Kidney epithelial cell (primary cell): ENCODE results near the gene MTHFR. TPM values are rescaled to one million over a fixed set of nuclear protein-coding genes. Genes with fewer than 3 reads are reported as not detected.

Source experiments
- DNase-seq: peaks from one replicate; pipeline ENCODE4 v3.0.0-alpha.2; 2010; ENCODE audit warnings: low read depth
- H3K27me3 ChIP-seq: 2 replicates; pipeline ENCODE4 v1.6.0; 2011; ENCODE audit warnings: low read length; ENCODE audit not compliant: control insufficient read depth, insufficient read depth
- H3K36me3 ChIP-seq: 2 replicates; pipeline ENCODE4 v1.5.1; 2011; ENCODE audit warnings: low read length; ENCODE audit not compliant: control insufficient read depth, insufficient read depth
- H3K4me3 ChIP-seq: 2 replicates; pipeline ENCODE4 v1.5.1; 2011; ENCODE audit warnings: low read depth, mild to moderate bottlenecking, control low read depth, low read length
- CTCF ChIP-seq: IDR thresholded peaks from 2 replicates; pipeline ENCODE4 v1.5.1; 2011; ENCODE audit warnings: mild to moderate bottlenecking, moderate library complexity, low read length, control low read depth, inconsistent platforms; ENCODE audit not compliant: insufficient read depth, poor library complexity, severe bottlenecking
- total RNA-seq: library from RNA; depleted of rRNA; stranded (reverse); fragments of >200 nt; gene quantifications from 2 replicates; pipeline ENCODE4 v1.2.3, GENCODE V29; 2015

The MTHFR gene
- total RNA-seq, 1 donor from 2014 or later: 26.6 TPM

GRCh38 chr1:11749203-11749689, 56.5 kb downstream of the MTHFR start:
- H3K4me3 ChIP-seq: no peak overlapping the region
- TF ChIP-seq CTCF: peak; percentile 52
- no peaks in the 10 kb centered on the region for H3K36me3 ChIP-seq
- H3K27me3 ChIP-seq: no peaks in the 10 kb centered on the region
- no peak for DNase-seq

GRCh38 chr1:11748294-11749202, 57.2 kb downstream of the MTHFR start:
- Histone ChIP-seq H3K27me3 (no peaks in the 10 kb centered on the region), H3K4me3 (no peak overlapping the region), H3K36me3 (no peaks in the 10 kb centered on the region)
- TF ChIP-seq CTCF: no peak
- DNase-seq: no peak

- TF ChIP-seq CTCF: no peak
- Histone ChIP-seq H3K4me3 (no peak overlapping the region), H3K27me3 (no peaks in the 10 kb centered on the region), H3K36me3 (no peaks in the 10 kb centered on the region)
- DNase-seq: no peak
These were observed 58.8 kb downstream of the MTHFR start for GRCh38 chr1:11746795-11747487.

- no peaks in the 10 kb centered on the region for H3K27me3 ChIP-seq
- TF ChIP-seq CTCF: no peak
- no peaks in the 10 kb centered on the region for H3K36me3 ChIP-seq
These were observed 59.7 kb downstream of the MTHFR start for GRCh38 chr1:11746092-11746491.

GRCh38 chr1:11744287-11744686, 61.5 kb downstream of the MTHFR start:
- no peak for TF ChIP-seq CTCF
- Histone ChIP-seq H3K27me3 (no peaks in the 10 kb centered on the region), H3K4me3 (no peak overlapping the region), H3K36me3 (no peaks in the 10 kb centered on the region)
- no peak for DNase-seq

More at GRCh38 chr1:11746092-11746491, 59.7 kb downstream of the MTHFR start:
- DNase-seq: no peak
- H3K4me3 ChIP-seq: no peak overlapping the region
